Keratinocyte (primary cell): Measurements from ENCODE around the gene PFN4.
"Not testable (repeated sequence)": the region's sequence is repeated elsewhere in the genome, so short reads cannot be mapped to it uniquely, and the experiment has no call there.

Source experiments
- EZH2 ChIP-seq: IDR thresholded peaks from one replicate; pipeline ENCODE4 v1.6.1; 2012; ENCODE audit warnings: inconsistent platforms, mild to moderate bottlenecking, low read length, moderate library complexity
- TF ChIP-seq, protein P1 (sequence below), 3 experiments: IDR thresholded peaks in 1 of 3; conservative IDR thresholded peaks in 1 of 3; optimal IDR thresholded peaks in 1 of 3; 2 replicates in 2 of 3; 3 replicates in 1 of 3; pipeline versions ENCODE3 to v1.5.1; 2011; ENCODE audit warnings: low read length in 3 of 3, mild to moderate bottlenecking in 3 of 3, moderate library complexity in 2 of 3, control low read depth in 1 of 3, inconsistent platforms in 1 of 3; ENCODE audit not compliant: insufficient read depth in 2 of 3; ENCODE audit errors: extremely low read depth in 1 of 3

DNA sequence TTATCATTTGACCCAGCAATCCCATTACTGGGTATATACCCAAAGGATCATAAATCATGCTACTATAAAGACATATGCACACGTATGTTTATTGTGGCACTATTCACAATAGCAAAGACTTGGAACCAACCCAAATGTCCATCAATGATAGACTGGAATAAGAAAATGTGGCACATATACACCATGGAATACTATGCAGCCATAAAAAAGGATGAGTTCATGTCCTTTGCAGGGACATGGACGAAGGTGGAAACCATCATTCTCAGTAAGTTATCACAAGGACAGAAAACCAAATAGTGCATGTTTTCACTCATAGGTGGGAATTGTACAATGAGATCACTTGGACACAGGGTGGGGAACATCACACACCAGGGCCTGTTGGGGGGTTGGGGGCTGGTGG, 22.4 kb downstream of the PFN4 start:
- not testable (repeated sequence) for TF ChIP-seq EZH2
- TF ChIP-seq, protein P1, sequence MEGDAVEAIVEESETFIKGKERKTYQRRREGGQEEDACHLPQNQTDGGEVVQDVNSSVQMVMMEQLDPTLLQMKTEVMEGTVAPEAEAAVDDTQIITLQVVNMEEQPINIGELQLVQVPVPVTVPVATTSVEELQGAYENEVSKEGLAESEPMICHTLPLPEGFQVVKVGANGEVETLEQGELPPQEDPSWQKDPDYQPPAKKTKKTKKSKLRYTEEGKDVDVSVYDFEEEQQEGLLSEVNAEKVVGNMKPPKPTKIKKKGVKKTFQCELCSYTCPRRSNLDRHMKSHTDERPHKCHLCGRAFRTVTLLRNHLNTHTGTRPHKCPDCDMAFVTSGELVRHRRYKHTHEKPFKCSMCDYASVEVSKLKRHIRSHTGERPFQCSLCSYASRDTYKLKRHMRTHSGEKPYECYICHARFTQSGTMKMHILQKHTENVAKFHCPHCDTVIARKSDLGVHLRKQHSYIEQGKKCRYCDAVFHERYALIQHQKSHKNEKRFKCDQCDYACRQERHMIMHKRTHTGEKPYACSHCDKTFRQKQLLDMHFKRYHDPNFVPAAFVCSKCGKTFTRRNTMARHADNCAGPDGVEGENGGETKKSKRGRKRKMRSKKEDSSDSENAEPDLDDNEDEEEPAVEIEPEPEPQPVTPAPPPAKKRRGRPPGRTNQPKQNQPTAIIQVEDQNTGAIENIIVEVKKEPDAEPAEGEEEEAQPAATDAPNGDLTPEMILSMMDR (optimal IDR thresholded peaks at IDR 0.05 in 1 of 3, IDR thresholded peaks at IDR 0.05 in 1 of 3, conservative IDR thresholded peaks at IDR 0.05 in 1 of 3; ENCODE audit: extremely low read depth in 1 of 3, insufficient read depth in 2 of 3, low read length in 3 of 3) = not testable (repeated sequence)
